Measurements from ENCODE around the gene ADGRA1. TPM values are rescaled to one million over a fixed set of nuclear protein-coding genes. Genes with fewer than 3 reads are reported as not detected.

The ADGRA1 gene
- total and polyA plus RNA-seq, 3 experiments from 2014 or later, result not detected

DNA sequence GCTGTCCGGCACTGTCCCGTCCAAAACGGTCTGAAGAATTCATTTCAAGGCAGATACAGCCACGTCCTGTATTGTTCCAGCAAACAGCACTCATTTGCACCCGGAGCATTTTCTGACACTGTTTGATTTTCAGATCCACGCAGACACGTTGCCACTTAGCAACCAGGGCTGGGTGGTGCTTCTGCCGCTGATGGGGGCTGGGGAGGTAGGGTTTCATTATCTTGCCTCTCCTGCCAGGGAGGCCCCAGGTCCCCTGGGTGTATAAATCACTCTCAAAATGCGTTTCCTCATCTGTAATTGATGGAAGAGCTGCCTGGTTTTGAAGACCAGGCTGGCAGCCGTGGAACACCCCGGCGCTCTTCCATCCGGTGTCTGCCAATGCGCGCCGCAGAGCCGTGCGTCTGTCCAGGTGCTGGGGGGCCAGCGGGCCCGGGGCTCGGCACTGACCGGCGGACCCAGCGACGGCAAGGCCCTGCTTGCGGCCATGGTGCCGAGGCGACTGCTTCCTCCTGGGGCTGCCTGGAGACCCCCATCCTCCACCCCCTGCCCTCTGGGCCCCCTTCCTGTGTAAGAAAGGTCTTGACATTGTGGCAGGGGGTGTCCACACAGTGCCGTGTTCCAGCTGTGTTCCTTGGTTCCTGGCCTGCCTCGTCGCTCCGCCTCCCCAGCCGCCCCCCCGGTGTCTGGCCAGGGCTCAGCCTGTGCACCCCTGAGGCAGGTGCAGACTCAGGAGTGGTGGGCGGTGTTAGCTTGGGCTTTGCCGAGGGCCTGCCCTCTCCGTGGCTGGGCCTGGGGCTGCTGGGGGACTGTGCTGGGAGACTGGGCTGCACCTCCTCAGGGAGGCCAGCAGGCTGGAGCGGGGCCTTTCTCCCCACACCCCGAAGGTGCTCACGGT lies 16.6 kb downstream of the ADGRA1 start:
- Mint-ChIP-seq H3K27ac (no peak overlapping the region), H3K9me3 (peaks cover 6 to 15% (median 11%) of the 10 kb centered on the region in 5 donors), H3K36me3 (peaks cover 0 to 5% (median 0%) of the 10 kb centered on the region in 3 donors), H3K4me3 (no peak overlapping the region), H3K27me3 (peaks cover 0 to 7% of the 10 kb centered on the region in 2 donors), H3K4me1 (peaks cover 3 to 9% (median 4%) of the 10 kb centered on the region in 3 donors)
- Histone ChIP-seq H3K36me3 (ENCODE audit: insufficient read depth, low read length) (no peaks in the 10 kb centered on the region), H3K9me3 (ENCODE audit: low read length) (no peaks in the 10 kb centered on the region), H3K27me3 (ENCODE audit: insufficient read depth, low read length, poor library complexity, severe bottlenecking) (no peaks in the 10 kb centered on the region), H3K27ac (ENCODE audit: low read depth, low read length) (no peak overlapping the region), H3K4me1 (ENCODE audit: insufficient read depth, low read length) (no peaks in the 10 kb centered on the region), H3K4me3 (ENCODE audit: low read length) (no peak overlapping the region)
- ChIA-PET CTCF (no interaction called here), POLR2A (no interaction called here)
- no peak for DNase-seq

GRCh38 chr10:133104963-133105640 lies 17.4 kb downstream of the ADGRA1 start:
- no peak overlapping the region for H3K4me3 ChIP-seq (ENCODE audit: low read length)
- peaks cover 3 to 9% (median 4%) of the 10 kb centered on the region in 3 donors for H3K4me1 Mint-ChIP-seq
- no peak overlapping the region for H3K27ac Mint-ChIP-seq
- H3K4me3 Mint-ChIP-seq, result no peak overlapping the region
- H3K36me3 ChIP-seq (ENCODE audit: insufficient read depth, low read length), result no peaks in the 10 kb centered on the region
- ChIA-PET CTCF (no interaction called here), POLR2A (no interaction called here)
- DNase-seq, result no peak
- no peaks in the 10 kb centered on the region for H3K27me3 ChIP-seq (ENCODE audit: insufficient read depth, low read length, poor library complexity, severe bottlenecking)
- H3K27ac ChIP-seq (ENCODE audit: low read depth, low read length), result no peak overlapping the region
- H3K4me1 ChIP-seq (ENCODE audit: insufficient read depth, low read length), result no peaks in the 10 kb centered on the region
- H3K9me3 ChIP-seq (ENCODE audit: low read length), result no peaks in the 10 kb centered on the region
- H3K27me3 Mint-ChIP-seq, result peaks cover 0 to 7% of the 10 kb centered on the region in 2 donors
- peaks cover 6 to 15% (median 11%) of the 10 kb centered on the region in 5 donors for H3K9me3 Mint-ChIP-seq
- peaks cover 0 to 5% (median 0%) of the 10 kb centered on the region in 3 donors for H3K36me3 Mint-ChIP-seq

GRCh38 chr10:133105686-133106390 lies 18.1 kb downstream of the ADGRA1 start:
- POLR2A ChIA-PET, result no interaction called here
- Mint-ChIP-seq H3K36me3 (peaks cover 0 to 5% (median 0%) of the 10 kb centered on the region in 3 donors), H3K4me1 (peaks cover 3 to 8% (median 4%) of the 10 kb centered on the region in 3 donors), H3K27ac (no peak overlapping the region), H3K9me3 (peaks cover 9 to 15% (median 11%) of the 10 kb centered on the region in 5 donors), H3K27me3 (peaks cover 0 to 13% of the 10 kb centered on the region in 2 donors), H3K4me3 (no peak overlapping the region)
- no peaks in the 10 kb centered on the region for H3K36me3 ChIP-seq (ENCODE audit: insufficient read depth, low read length)
- no peaks in the 10 kb centered on the region for H3K4me1 ChIP-seq (ENCODE audit: insufficient read depth, low read length)
- H3K27me3 ChIP-seq (ENCODE audit: insufficient read depth, low read length, poor library complexity, severe bottlenecking), result no peaks in the 10 kb centered on the region
- CTCF ChIA-PET, result no interaction called here
- no peak for DNase-seq
- no peaks in the 10 kb centered on the region for H3K9me3 ChIP-seq (ENCODE audit: low read length)
- H3K4me3 ChIP-seq (ENCODE audit: low read length), result no peak overlapping the region
- no peak overlapping the region for H3K27ac ChIP-seq (ENCODE audit: low read depth, low read length)

GRCh38 chr10:133106516-133106915 lies 18.8 kb downstream of the ADGRA1 start:
- Histone ChIP-seq H3K4me1 (ENCODE audit: insufficient read depth, low read length) (no peaks in the 10 kb centered on the region), H3K9me3 (ENCODE audit: low read length) (no peaks in the 10 kb centered on the region), H3K27ac (ENCODE audit: low read depth, low read length) (no peak overlapping the region), H3K27me3 (ENCODE audit: insufficient read depth, low read length, poor library complexity, severe bottlenecking) (no peaks in the 10 kb centered on the region), H3K36me3 (ENCODE audit: insufficient read depth, low read length) (no peaks in the 10 kb centered on the region), H3K4me3 (ENCODE audit: low read length) (no peak overlapping the region)
- peaks cover 0 to 5% (median 0%) of the 10 kb centered on the region in 3 donors for H3K36me3 Mint-ChIP-seq
- POLR2A ChIA-PET, result no interaction called here
- CTCF ChIA-PET, result no interaction called here
- H3K4me1 Mint-ChIP-seq, result peaks cover 2 to 4% (median 4%) of the 10 kb centered on the region in 3 donors
- peaks cover 0 to 13% of the 10 kb centered on the region in 2 donors for H3K27me3 Mint-ChIP-seq
- no peak for DNase-seq
- peaks cover 9 to 15% (median 11%) of the 10 kb centered on the region in 5 donors for H3K9me3 Mint-ChIP-seq
- H3K4me3 Mint-ChIP-seq, result no peak overlapping the region
- H3K27ac Mint-ChIP-seq, result no peak overlapping the region

DNA sequence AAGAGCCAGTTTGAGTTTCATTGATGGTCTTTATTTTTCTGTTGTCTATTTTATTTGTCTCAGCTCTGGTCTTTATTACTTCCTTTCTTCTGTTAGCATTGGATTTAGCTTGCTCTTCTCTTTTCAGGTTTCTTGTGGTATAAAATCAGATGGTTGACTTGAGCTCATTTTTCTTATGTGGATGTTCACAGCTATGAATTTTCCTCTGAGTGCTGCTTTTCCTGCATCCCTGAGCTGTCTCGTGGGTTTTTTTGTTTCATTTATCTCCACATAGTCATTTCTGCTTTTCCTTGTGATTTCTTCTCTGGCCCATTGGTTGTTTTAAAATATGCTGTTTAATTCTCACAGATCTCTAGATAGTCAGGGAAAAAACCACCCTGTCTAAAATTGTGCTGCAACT lies 19.7 kb downstream of the ADGRA1 start:
- Histone ChIP-seq H3K27ac (ENCODE audit: low read depth, low read length) (no peak overlapping the region), H3K4me3 (ENCODE audit: low read length) (no peak overlapping the region), H3K9me3 (ENCODE audit: low read length) (no peaks in the 10 kb centered on the region), H3K27me3 (ENCODE audit: insufficient read depth, low read length, poor library complexity, severe bottlenecking) (no peaks in the 10 kb centered on the region), H3K36me3 (ENCODE audit: insufficient read depth, low read length) (no peaks in the 10 kb centered on the region), H3K4me1 (ENCODE audit: insufficient read depth, low read length) (no peaks in the 10 kb centered on the region)
- Mint-ChIP-seq H3K36me3 (peaks cover 0 to 5% (median 0%) of the 10 kb centered on the region in 3 donors), H3K4me3 (no peak overlapping the region), H3K27me3 (peaks cover 0 to 10% of the 10 kb centered on the region in 2 donors), H3K4me1 (no peaks in the 10 kb centered on the region), H3K9me3 (peaks cover 9 to 15% (median 11%) of the 10 kb centered on the region in 5 donors), H3K27ac (no peak overlapping the region)
- ChIA-PET CTCF (no interaction called here), POLR2A (no interaction called here)
- no peak for DNase-seq

- Histone ChIP-seq H3K4me1 (ENCODE audit: insufficient read depth, low read length) (no peaks in the 10 kb centered on the region), H3K4me3 (ENCODE audit: low read length) (no peak overlapping the region), H3K27me3 (ENCODE audit: insufficient read depth, low read length, poor library complexity, severe bottlenecking) (no peaks in the 10 kb centered on the region), H3K9me3 (ENCODE audit: low read length) (no peaks in the 10 kb centered on the region), H3K36me3 (ENCODE audit: insufficient read depth, low read length) (no peaks in the 10 kb centered on the region), H3K27ac (ENCODE audit: low read depth, low read length) (no peak overlapping the region)
- Mint-ChIP-seq H3K27ac (no peak overlapping the region), H3K9me3 (peaks cover 9 to 15% (median 11%) of the 10 kb centered on the region in 5 donors), H3K4me3 (no peak overlapping the region), H3K36me3 (peaks cover 0 to 5% (median 0%) of the 10 kb centered on the region in 3 donors), H3K27me3 (peaks cover 0 to 10% of the 10 kb centered on the region in 2 donors), H3K4me1 (no peaks in the 10 kb centered on the region)
- ChIA-PET POLR2A (no interaction called here), CTCF (no interaction called here)
- no peak for DNase-seq
Observed at GRCh38 chr10:133109711-133110110, 22.0 kb downstream of the ADGRA1 start.

DNA sequence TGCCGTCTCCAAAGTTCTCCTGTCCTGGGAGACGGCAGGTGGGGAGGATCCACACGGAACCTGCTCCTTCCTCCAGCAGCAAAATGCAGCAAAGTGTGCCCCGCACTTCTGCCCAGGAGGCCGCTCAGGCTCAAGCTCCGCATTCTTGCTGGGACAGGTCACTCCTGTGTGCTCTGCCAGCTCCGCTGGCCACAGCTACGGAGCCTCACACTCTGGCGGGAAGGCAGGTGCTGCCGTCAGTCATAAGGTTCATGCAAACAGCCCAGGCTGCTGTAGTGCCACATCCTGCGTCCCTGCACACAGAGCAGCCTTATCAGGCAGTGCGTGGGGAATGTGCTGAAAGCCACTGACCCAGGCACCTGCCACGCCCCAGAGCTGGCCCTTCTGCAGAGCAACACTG lies 22.4 kb downstream of the ADGRA1 start:
- peaks cover 0 to 10% of the 10 kb centered on the region in 2 donors for H3K27me3 Mint-ChIP-seq
- H3K27ac Mint-ChIP-seq, result no peak overlapping the region
- Histone ChIP-seq H3K9me3 (ENCODE audit: low read length) (no peaks in the 10 kb centered on the region), H3K4me1 (ENCODE audit: insufficient read depth, low read length) (no peaks in the 10 kb centered on the region), H3K4me3 (ENCODE audit: low read length) (no peak overlapping the region), H3K27ac (ENCODE audit: low read depth, low read length) (no peak overlapping the region), H3K36me3 (ENCODE audit: insufficient read depth, low read length) (no peaks in the 10 kb centered on the region), H3K27me3 (ENCODE audit: insufficient read depth, low read length, poor library complexity, severe bottlenecking) (no peaks in the 10 kb centered on the region)
- ChIA-PET POLR2A (no interaction called here), CTCF (no interaction called here)
- peaks cover 0 to 5% (median 0%) of the 10 kb centered on the region in 3 donors for H3K36me3 Mint-ChIP-seq
- no peak overlapping the region for H3K4me3 Mint-ChIP-seq
- no peak for DNase-seq
- H3K9me3 Mint-ChIP-seq, result peaks cover 9 to 15% (median 11%) of the 10 kb centered on the region in 5 donors
- no peaks in the 10 kb centered on the region for H3K4me1 Mint-ChIP-seq
